ENCODE measurements around the gene GUCY2C.

GRCh38 chr12:14664434-14665023 lies 31.9 kb downstream of the GUCY2C start:
- TF ChIP-seq YY1 (IDR thresholded peaks at IDR 0.05; ENCODE audit: insufficient read depth, insufficient read length) (no peak), ZNF274 (IDR thresholded peaks at IDR 0.05; ENCODE audit: low read depth, low read length) (no peak)
